ENCODE measurements around the gene BMP7. TPM values are rescaled to one million over a fixed set of nuclear protein-coding genes. Genes with fewer than 3 reads are reported as not detected.

BMP7 gene
- total and polyA plus RNA-seq, 8 donors: 0.12 to 2.5 (median 0.33) TPM; not detected in 1

GRCh38 chr20:57261457-57262251 lies 4.8 kb downstream of the BMP7 start:
- 80 to 84% methylated on average over 13 of the region's 13 CpGs for WGBS, 2 donors
- intact Hi-C loops (cut with DNase I): no loop called here
- FAIRE-seq: no peak
- no peak for TF ChIP-seq CTCF (IDR thresholded peaks at IDR 0.05)
- Histone ChIP-seq H3K27me3 (peaks cover 0 to 24% (median 1%) of the 10 kb centered on the region in 4 donors), H3K4me3 (no peak overlapping the region), H3K4me1 (no peaks in the 10 kb centered on the region), H3K36me3 (no peaks in the 10 kb centered on the region), H3K9me3 (no peaks in the 10 kb centered on the region), H3K27ac (no peak overlapping the region)
- ATAC-seq: no peak
- no peak for DNase-seq

- no peak for TF ChIP-seq CTCF (IDR thresholded peaks at IDR 0.05)
- Histone ChIP-seq H3K4me1 (no peaks in the 10 kb centered on the region), H3K9me3 (no peaks in the 10 kb centered on the region), H3K27ac (no peak overlapping the region), H3K27me3 (peaks cover 0 to 20% (median 1%) of the 10 kb centered on the region in 4 donors), H3K4me3 (no peak overlapping the region), H3K36me3 (no peaks in the 10 kb centered on the region)
- DNase-seq: no peak
- no peak for FAIRE-seq
- no peak for ATAC-seq
- WGBS, 2 donors: 42 to 49% methylated on average over 14 of the region's 14 CpGs
- intact Hi-C loops (cut with DNase I): no loop called here
Observed at GRCh38 chr20:57260934-57261333, 5.5 kb downstream of the BMP7 start.

GRCh38 chr20:57259938-57260921 lies 6.2 kb downstream of the BMP7 start:
- Histone ChIP-seq H3K27me3 (peaks cover 0 to 18% (median 1%) of the 10 kb centered on the region in 4 donors), H3K36me3 (no peaks in the 10 kb centered on the region), H3K27ac (no peak overlapping the region), H3K4me3 (no peak overlapping the region), H3K9me3 (no peaks in the 10 kb centered on the region), H3K4me1 (no peaks in the 10 kb centered on the region)
- 23 to 30% methylated on average over 23 of the region's 23 CpGs for WGBS, 2 donors
- DNase-seq: no peak
- ATAC-seq: no peak
- no peak for FAIRE-seq
- intact Hi-C loops (cut with DNase I): no loop called here
- no peak for TF ChIP-seq CTCF (IDR thresholded peaks at IDR 0.05)

- Histone ChIP-seq H3K27ac (no peak overlapping the region), H3K9me3 (no peaks in the 10 kb centered on the region), H3K36me3 (no peaks in the 10 kb centered on the region), H3K27me3 (peaks cover 0 to 9% (median 1%) of the 10 kb centered on the region in 4 donors), H3K4me3 (no peak overlapping the region), H3K4me1 (no peaks in the 10 kb centered on the region)
- ATAC-seq (no peak), FAIRE-seq (no peak), DNase-seq (no peak)
- no peak for TF ChIP-seq CTCF (IDR thresholded peaks at IDR 0.05)
- intact Hi-C loops (cut with DNase I): no loop called here
- WGBS, 2 donors: 37 to 38% methylated on average over 21 of the region's 21 CpGs
Observed at GRCh38 chr20:57259121-57259937, 7.1 kb downstream of the BMP7 start.

All from pancreas (tissue), 10 donors.